Activated naive CD4-positive, alpha-beta T cell treated with anti-CD3 and anti-CD28 coated beads, Interleukin-2, amount 50 U/mL, for 16 hours (primary cell): Measurements from ENCODE around the gene CNTNAP5.

ENCODE experiments used
- DNase-seq: peaks from one replicate; pipeline ENCODE4 v3.0.0-alpha.2; 2020

Gene CNTNAP5

DNA sequence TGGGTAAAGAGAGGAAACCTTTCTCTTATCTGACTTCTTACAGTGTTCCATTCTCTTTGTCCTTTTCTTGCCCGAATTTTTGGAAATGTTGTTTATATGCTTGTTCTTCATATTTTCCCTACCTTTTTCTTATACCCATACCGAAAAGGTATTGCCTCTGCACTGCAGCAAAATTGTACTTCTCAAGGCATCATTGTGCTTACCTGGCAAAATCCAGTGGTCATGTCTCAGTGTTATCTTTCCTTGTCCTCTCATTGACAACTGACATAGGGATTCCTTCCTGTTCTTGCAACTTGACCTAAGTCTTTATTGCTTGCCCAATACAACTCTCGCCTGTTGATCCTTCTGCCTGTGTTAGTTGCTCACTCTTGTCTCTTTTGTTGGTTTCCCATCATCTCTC, 842.2 kb downstream of the CNTNAP5 start:
- DNase-seq = no peak

DNA sequence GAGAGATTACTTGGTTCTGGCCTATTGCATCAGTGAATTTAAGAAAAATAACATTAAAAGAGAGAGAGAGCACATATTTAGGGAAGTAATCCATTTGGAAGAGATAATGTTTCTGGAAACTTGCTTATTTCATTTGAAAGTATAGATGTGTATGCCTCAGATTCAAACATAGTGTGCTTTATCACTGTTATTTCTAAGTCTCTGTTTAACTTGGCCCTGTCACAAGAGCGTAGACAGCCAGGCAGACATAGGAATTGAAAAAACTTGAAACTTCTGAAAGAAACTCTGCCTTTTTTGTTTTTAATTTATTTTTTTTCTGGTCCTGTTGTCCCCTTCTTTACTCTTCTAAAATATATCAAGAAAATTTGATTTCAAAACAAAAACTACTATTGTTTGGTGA, 849.1 kb downstream of the CNTNAP5 start:
- DNase-seq = no peak

DNA sequence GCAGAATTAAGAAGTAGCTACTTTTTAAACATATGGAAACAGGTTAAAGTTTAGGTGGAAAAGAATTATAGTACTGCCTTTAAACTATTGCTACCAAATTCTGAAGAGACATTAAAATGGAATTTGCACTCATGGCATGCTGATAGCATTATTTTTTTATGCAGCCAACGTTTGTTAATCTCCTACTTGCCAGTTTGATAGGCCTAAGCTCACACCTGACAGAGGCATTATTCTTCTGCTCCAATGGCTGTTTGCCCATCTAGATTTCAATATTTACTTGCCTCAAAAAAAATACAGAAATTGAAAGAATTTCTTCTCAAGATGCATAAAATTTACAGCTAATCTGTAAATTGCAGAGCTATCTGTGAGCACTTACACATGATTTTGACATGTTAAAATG, 849.6 kb downstream of the CNTNAP5 start:
- DNase-seq = no peak

DNA sequence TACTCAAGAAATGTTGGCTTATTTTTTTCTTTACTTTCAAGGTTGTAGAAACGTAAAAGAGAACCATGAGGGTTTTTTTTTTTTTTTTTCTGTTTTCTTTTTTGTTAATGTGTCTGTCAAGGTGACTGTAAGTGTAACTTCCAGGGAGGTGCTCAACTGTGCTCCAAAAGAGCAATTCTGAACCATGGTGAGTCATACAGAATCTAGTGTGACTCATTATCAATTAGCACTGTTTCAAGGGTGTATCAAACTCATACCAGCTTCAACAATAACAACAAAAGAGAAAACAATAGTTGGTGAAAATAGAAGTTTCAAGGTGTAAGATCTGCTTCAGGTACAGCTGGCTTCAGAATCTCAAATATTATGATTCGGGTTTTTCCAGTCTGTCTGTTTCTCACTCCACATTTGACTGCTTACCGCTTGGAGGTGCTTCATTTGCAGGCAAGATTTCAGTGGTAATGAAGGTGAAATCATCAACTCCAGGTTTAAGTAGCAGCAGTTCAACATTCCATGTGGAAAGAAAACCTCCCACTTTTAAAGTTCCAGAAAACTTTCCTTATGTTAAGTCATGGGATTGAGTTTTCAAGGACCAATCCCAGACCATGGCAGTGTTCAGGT, 850.6 kb downstream of the CNTNAP5 start:
- no peak for DNase-seq

DNA sequence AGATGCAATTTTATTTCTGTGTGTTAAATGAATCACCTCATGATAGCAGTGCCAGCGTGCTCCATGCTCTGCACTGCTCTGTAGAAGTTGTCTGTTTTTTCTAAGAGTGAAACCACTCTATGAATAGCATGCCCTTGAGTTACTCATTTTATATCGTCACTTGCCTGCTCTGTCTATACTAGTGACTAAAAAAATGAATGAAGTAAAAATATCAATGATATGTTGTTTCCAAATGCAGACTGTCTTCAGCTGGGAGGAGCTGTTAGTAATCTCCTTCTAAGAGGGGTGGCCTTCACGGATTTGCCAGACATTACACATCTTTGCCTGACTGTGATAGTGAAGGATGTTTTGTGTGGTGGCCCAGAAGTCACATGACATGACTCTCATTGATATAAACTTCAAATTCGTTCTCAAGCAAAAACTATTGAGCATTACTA, 852.1 kb downstream of the CNTNAP5 start:
- DNase-seq = no peak

DNA sequence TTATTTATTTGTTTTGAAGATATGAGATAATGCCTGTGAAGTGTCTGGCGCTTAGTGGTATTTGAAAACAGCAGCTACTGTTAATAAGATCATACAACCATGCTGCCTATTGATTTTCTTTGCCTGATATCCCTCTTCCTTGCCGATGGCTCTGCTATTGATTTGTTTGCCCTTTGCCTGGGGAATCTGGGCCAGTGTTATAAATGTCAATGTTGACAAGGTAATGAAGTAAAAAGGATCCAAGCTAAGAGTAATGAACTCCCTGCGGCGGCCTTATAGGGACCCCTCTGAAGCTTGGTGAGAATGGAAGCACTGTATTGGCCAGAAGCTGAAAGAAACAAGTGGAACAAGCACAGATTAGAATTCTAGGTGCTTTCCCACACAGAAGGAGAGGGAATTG, 854.6 kb downstream of the CNTNAP5 start:
- no peak for DNase-seq

DNA sequence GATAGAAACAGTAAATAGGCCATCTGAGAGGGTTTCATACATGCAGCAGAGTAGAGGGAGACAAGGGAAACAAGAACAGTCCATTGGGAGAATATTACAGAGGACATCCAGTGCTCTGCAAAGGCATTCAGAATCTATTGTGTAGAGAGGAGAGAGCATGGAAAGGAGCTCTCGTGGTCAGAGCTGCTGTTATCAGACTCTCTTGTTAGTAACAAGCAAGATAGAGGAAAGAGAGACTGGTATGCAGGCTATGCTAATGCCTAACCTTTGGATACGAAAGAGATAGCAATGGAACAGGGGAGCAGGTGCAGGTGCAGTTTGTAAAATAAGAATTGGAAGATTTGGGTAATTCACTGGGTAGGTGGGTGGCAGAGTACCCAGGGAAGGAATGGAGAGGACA, 855.9 kb downstream of the CNTNAP5 start:
- DNase-seq = no peak

DNA sequence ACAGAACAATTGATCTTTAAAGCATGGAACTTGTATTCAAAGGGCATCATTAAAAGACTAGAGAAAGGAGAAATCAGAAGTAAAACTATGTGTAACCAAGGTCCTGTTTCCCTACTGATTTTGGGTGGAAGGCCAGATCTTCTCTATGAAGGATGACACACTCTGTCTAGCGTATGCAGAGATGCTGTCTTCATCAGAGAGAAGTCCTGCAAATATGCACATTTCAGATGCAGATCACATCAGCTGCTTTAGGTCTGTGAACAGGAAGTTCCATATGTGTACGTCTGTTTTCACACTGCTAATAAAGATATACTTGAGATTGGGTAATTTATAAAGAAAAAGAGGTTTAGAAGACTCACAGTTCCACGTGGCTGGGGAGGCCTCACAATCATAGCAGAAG, 857.3 kb downstream of the CNTNAP5 start:
- DNase-seq = no peak

DNA sequence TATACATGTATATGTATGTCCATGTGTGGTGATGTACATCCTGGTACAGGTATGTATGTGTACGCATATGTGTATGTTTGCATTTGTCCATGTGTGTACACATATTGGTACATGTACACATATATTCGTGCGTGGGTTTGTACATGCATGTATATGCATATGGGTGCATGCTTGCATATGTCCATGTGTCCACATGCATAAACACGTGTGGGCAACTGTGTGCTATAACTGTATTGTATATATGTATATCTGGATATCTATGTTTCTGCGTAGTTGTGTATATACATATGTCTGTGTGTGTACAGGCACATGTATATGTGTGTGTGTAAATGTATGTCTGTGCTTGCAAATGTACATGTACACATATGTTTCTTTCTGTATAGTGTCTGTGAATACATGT, 858.5 kb downstream of the CNTNAP5 start:
- no peak for DNase-seq

DNA sequence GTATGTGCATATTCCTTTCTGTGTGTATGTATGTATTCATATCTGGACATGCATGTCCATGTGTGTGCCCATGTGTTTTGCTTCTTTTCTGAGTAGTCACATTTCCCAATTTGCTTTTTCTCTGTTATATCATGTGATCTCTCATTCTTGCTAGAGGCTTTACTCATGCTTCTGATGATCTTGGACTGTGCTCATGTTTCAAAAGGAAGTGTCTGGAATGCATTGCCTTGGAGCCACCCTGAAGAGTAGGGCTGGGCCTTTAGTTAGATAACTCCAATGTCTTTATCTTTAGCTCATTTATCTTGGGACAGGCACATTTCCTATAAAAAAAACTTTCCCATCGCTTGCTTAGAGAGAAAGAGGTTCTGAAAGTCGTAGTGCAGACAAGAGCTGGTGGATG, 859.2 kb downstream of the CNTNAP5 start:
- DNase-seq = no peak

DNA sequence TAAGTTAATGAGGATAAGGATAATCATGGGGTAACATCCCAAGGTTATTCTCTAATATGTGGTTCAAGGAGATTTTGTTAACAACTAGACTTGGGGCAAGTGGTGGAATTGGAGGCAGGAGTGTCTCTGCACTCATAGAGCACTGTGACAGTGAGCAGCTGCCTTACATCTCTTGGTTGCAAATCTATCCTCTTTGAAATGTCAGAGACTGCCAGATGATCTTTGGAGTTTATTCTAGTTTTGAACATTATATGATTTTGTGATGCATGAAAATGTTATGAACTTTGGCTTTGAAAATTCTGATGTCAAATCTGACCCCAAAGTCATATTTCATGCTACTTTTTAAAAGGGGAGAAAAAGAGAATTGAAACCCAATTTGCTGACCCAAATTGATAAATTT, 861.1 kb downstream of the CNTNAP5 start:
- DNase-seq = no peak

DNA sequence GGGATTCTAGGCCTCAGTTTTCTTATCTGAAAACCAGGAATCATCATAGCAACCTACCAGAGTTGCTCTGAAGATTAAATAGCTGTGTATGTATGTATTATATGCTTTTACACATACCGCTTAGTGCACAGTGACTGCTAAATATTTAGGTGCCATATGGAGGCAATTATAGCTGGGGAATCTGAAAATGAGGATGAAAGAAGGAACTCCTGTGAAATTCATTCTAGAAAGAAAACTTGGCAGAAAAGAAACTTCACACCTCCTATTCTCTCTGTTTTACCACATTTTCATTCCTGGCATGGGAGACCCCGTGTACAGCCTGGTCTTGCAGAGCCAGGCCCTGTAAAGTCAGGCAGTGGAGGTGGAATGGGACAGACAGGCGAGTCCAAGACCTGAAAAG, 862.4 kb downstream of the CNTNAP5 start:
- DNase-seq = no peak

DNA sequence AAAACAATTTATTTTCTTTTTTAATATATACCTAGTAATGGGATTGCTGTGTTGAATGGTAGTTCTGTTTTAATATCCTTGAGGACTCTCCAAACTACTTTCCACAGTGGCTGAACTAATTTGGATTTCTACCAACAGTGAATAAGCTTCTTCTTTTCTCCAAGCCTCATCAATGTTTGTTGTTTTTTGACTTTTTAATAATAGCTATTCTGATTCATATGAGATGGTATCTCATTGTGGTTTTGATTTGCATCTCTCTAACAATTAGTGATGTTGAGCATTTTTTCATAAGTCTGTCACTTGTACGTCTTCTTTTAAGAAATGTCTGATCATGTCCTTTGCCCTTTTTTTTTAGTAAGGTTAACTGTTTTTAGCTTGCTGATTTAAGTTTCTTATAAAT, 863.3 kb downstream of the CNTNAP5 start:
- DNase-seq = no peak

DNA sequence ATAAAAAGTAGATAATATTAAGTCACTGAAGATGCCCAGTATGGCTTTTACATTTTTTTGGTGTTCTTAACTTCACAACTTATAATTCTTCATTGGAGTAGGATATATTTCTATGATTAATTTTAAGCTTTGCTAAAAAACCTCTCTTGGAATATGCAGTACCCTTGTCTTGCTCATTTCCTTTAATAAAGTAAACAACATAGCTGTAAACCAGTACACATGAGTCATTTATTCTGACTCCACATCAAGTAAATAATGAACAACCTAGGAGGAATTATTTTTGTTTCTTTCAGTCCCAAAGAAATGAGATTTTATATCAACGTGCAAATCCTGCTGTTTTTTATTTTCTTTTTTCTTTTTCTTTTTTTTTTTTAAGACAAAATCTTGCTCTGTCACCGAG, 869.1 kb downstream of the CNTNAP5 start:
- DNase-seq = no peak

DNA sequence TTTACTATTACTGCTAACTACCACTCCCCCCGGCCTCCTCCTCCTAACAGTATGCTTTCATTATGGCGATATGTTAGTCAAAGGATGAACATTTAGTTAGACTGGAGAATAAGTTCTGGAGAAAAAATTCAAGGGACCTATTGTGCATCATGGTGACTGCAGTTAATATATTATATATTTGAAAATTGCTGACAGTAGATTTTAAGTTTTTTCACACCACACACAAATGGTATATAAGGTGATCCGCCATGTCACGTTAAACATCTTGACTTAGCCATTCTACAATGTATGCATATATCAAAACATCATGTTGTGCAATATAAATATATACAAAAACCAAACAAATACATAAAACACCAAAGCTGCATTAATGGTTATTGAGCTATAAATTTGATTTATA, 873.7 kb downstream of the CNTNAP5 start:
- no peak for DNase-seq

DNA sequence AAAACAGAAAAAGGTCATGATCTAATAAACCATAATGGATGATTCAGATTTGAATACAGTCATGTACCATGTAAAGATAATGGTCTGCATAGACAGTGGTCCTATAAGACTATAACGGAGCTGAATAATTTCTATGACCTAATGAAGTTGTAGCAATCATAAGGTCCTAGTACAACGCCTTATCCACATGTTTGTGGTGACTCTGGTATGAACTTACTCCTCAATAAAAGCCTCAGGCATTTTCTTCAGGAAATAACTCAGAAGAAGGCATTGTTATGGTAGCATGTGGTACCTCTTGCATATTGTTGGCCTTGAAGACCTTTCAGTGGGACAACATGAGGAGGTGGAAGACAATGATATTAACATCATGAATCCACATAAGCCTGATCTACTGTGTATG, 883.3 kb downstream of the CNTNAP5 start:
- DNase-seq = no peak

DNA sequence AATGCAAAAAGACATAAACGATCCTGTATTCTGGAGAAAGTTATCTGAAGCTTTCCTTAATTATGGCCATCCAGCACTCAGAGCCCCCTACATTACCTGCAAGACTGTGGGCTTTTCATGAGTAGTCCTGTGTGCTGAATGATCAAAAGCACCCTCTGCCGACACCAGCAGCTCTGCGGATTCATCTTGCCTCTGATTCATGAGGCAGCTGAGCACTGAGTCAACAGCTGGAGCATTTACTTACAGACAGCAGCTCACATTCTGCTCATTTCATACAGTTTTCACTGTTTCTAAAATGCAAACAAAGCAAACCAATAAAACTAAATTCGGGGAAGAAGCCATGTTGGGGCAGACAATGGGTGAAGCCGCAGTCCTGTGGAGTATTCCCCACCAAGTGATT, 886.5 kb downstream of the CNTNAP5 start:
- DNase-seq = no peak

DNA sequence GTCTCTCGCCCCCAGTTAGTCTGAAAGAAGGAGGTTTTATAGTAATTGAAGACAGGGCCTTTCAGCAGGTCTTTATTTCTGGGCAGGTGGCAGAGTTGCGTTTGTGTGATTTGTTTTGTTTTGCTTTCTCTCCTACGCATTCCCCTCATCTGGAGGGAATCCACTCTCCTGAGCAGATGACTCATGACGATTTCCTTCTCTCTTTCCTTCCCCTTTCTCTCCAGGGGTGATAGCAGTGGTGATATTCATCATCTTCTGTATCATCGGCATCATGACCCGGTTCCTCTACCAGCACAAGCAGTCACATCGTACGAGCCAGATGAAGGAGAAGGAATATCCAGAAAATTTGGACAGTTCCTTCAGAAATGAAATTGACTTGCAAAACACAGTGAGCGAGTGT, 888.8 kb downstream of the CNTNAP5 start:
- DNase-seq = no peak

DNA sequence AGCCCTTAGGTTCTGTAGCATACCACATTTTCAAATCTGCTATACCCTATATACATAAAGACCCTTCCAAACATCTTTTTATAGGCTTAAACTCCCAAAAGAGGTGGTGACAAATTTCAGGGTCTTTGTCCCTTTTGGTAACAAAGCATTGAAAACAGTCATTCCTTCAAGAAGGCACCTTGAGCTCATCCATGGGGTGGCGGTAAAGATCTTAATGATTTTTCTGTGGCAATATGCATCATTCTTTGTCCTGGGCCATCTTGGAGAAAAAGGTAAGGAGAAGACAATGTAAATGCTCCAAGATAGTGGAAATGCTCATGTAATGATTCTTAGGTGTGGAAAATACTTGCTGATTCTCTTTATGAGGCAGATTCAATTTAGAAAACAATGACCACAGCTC, 890.5 kb downstream of the CNTNAP5 start:
- no peak for DNase-seq

DNA sequence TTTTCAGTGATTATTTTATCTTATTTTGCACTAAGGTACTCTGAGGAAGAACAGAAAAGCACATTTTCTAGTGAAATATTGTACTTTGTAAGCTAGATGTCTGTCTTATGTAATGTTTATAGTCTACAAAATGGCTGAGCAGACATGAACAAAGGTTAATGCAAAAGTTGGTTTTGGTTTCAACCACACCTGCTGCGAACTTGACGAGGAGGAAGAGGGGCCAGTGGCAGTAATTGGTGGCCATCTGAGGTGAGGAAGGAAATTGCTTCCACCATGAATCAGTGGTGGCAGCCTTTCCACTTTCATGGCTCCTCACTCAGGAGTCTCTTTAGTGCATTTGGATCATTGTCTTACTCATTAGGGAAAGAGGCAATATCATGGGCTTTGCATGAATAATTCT, 894.2 kb downstream of the CNTNAP5 start:
- DNase-seq = no peak

DNA sequence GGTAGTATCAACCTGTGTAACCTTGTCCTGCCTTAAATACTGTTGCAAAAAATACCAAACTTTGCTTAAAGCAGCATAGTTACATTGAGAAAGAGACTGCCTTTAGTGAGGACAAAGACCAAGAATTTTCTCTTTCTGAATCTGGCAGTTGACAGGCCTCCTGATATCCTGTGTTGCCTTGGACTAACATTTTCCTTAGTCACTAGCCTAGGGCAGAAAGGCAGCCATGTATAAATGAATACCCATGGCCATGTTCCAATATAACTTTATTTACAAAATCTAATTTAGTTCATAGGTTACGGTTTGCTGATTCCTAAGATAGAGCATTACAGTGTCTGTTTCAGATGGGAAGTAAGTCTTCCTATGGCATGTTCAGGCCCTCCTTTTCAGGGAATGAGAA, 895.4 kb downstream of the CNTNAP5 start:
- no peak for DNase-seq

DNA sequence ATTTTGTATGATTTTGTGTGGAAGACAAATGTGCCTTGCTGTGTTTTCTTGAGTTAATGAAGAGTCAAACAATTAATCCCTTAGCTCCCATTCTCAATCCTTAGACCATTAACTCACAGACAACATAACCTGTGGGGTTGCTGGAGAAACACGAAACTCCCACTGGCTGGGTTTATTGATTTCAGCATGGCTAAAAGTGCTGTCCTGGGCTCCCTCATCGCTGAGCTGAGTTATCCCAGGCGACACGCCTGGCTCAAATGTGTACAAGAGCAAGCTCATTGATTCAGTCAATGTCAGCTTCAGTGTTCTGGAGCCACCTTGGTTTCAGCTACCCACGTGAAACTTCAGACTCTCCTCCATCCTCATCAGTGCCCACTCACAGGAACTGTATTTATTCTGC, 896.1 kb downstream of the CNTNAP5 start:
- no peak for DNase-seq

DNA sequence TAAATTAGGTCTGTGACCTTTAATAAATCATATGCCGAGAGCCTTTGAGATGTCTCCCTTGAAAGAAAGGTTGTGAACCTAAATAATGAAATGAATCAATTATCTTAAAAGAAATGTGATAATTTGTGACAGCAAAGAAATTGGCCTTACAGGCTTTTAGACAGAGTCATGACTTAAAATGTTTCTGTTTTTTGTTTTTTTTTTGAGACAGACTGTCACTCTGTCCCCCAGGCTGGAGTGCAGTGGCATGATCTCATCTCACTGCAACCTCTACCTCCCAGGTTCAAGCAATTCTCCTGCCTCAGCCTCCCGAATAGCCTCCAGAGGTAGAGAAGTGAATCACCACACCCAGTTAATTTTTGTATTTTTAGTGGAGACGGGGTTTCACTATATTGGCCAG, 898.0 kb downstream of the CNTNAP5 start:
- DNase-seq = no peak

DNA sequence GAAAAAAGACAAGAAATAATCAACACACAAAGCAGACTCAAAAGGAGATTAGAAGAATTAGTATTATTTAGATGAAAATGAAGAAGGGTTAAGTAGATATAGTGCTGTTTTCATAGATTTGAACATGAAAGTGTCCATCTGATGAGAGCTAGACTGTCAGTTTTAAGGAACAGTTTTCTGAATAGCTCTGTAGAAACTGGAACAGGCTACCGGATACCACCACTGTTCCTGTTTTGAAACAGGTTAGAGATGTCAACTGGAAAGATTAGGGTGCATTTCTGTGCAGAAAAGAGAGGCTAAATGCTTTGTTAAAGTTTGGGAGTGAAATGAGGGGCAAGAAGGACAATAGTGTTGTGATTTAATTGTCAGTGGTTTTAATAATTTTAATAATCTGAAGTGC, 908.8 kb downstream of the CNTNAP5 start:
- no peak for DNase-seq

DNA sequence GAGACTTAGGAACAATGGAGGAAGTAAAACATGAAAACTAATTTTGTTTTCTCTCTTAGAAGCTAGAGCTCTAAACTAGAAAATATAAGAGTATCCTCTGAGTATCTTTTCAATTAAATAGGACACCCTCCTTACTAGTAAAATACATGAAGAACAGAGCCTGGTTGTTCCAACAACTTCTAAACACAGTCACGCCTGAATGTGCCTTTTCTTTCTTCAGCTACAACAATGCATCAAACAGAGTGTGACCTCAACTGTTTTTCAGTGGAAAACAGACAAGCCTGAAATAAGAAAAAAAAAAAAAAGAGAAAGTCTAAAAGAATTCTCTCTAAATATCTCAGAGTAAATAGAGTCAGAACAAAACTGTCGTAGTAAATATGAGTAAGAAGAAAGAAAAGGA, 928.8 kb downstream of the CNTNAP5 start:
- no peak for DNase-seq

DNA sequence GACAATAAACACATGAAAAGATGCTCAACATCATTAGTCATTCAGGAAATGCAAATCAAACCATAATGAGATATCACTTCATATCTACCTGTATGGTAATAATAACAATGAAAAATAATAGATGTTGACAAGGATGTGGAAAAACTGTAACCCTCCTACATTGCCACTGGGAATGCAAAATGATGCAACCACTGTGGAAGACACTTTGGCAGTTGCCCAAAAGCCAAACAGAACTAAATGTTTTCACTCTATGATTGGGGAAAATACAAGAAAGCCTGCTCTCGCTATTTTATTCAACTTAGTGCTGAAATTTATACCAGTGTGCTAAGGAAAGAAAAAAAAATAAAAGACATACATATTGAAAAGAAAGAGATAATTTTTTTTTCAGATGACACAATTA, 934.5 kb downstream of the CNTNAP5 start:
- DNase-seq = no peak
